SJCRH30 (cell line): ENCODE data around the gene SLC9C1. TPM values are rescaled to one million over a fixed set of nuclear protein-coding genes. Genes with fewer than 3 reads are reported as not detected.

Experiments
- DNase-seq, 2 experiments: peaks; one replicate each; pipeline ENCODE4 v3.0.0-alpha.2; 2015 to 2020
- H3K27ac ChIP-seq: fragments of 250-450 bp; sonication (Bioruptor Pico); 2 replicates; pipeline ENCODE4 v1.5.1; 2020; ENCODE audit warnings: mild to moderate bottlenecking, moderate library complexity
- H3K27me3 ChIP-seq: fragments of 250-450 bp; sonication (Bioruptor Pico); 2 replicates; pipeline ENCODE4 v1.5.1; 2020; ENCODE audit warnings: mild to moderate bottlenecking, moderate library complexity
- H3K36me3 ChIP-seq: fragments of 250-450 bp; sonication (Bioruptor Pico); 2 replicates; pipeline ENCODE4 v1.5.1; 2020; ENCODE audit warnings: mild to moderate bottlenecking, moderate library complexity
- H3K4me1 ChIP-seq: fragments of 250-450 bp; sonication (Bioruptor Pico); 2 replicates; pipeline ENCODE4 v1.5.1; 2020; ENCODE audit warnings: mild to moderate bottlenecking, moderate library complexity
- H3K4me3 ChIP-seq: fragments of 250-450 bp; sonication (Bioruptor Pico); 2 replicates; pipeline ENCODE4 v1.5.1; 2020; ENCODE audit warnings: mild to moderate bottlenecking, moderate library complexity
- H3K9me3 ChIP-seq: fragments of 250-450 bp; sonication (Bioruptor Pico); replicated peaks from 2 replicates; pipeline ENCODE4 v1.5.1; 2020; ENCODE audit warnings: mild to moderate bottlenecking, moderate library complexity
- total RNA-seq: library from RNA; depleted of rRNA; stranded (reverse); fragments of >200 nt; shearing (Covaris generic); gene quantifications from 2 replicates; pipeline ENCODE4 v1.2.3, GENCODE V29; 2014

The SLC9C1 gene
- total RNA-seq, 1 experiment from 2014 or later, result not detected

- no peaks in the 10 kb centered on the region for H3K9me3 ChIP-seq
- no peak overlapping the region for H3K4me3 ChIP-seq
- no peaks in the 10 kb centered on the region for H3K4me1 ChIP-seq
- no peaks in the 10 kb centered on the region for H3K27me3 ChIP-seq
- no peaks in the 10 kb centered on the region for H3K36me3 ChIP-seq
- no peak overlapping the region for H3K27ac ChIP-seq
- no peak for DNase-seq
Measured at GRCh38 chr3:112134335-112135124, 159.5 kb downstream of the SLC9C1 start.

- Histone ChIP-seq H3K36me3 (no peaks in the 10 kb centered on the region), H3K9me3 (no peaks in the 10 kb centered on the region)
- DNase-seq, result no peak
Measured at GRCh38 chr3:112133626-112134334, 160.2 kb downstream of the SLC9C1 start.

GRCh38 chr3:112132975-112133448 is 161.0 kb downstream of the SLC9C1 start, which contains the start of gene GCSAM:
GCSAM (minus strand) TSS chr3:112133248; CDS start chr3:112133120, 128 bp downstream.
- H3K4me3 ChIP-seq, result no peak within 1 kb of the TSS
- no peaks in the 10 kb centered on the region for H3K36me3 ChIP-seq
- H3K9me3 ChIP-seq, result no peaks in the 10 kb centered on the region
- H3K27ac ChIP-seq, result no peak within 1 kb of the TSS
- 0 out of 2 replicates have a peak, but pooled peaks cover 2% of the 10 kb centered on the region for H3K4me1 ChIP-seq
- DNase-seq, result no peak
- no peaks in the 10 kb centered on the region for H3K27me3 ChIP-seq

More at GRCh38 chr3:112133626-112134334, 160.2 kb downstream of the SLC9C1 start:
- no peak overlapping the region for H3K27ac ChIP-seq
- no peaks in the 10 kb centered on the region for H3K27me3 ChIP-seq
- H3K4me3 ChIP-seq, result no peak overlapping the region
- 0 out of 2 replicates have a peak, but pooled peaks cover 2% of the 10 kb centered on the region for H3K4me1 ChIP-seq

- no peak for DNase-seq
- H3K9me3 ChIP-seq, result no peaks in the 10 kb centered on the region
- no peaks in the 10 kb centered on the region for H3K27me3 ChIP-seq
- 0 out of 2 replicates have a peak, but pooled peaks cover 2% of the 10 kb centered on the region for H3K4me1 ChIP-seq
- no peak overlapping the region for H3K27ac ChIP-seq
- no peak overlapping the region for H3K4me3 ChIP-seq
- H3K36me3 ChIP-seq, result no peaks in the 10 kb centered on the region
Measured at GRCh38 chr3:112132554-112132953, 161.5 kb downstream of the SLC9C1 start.

- Histone ChIP-seq H3K4me1 (peaks cover 4% of the 10 kb centered on the region), H3K27me3 (no peaks in the 10 kb centered on the region), H3K4me3 (no peak overlapping the region), H3K9me3 (0 out of 2 replicates have a peak, but pooled peaks cover 2% of the 10 kb centered on the region), H3K27ac (no peak overlapping the region), H3K36me3 (no peaks in the 10 kb centered on the region)
- DNase-seq, result no peak
Measured at GRCh38 chr3:112132088-112132487, 161.9 kb downstream of the SLC9C1 start.

- no peaks in the 10 kb centered on the region for H3K27me3 ChIP-seq
- DNase-seq, result no peak
Measured at GRCh38 chr3:112131111-112131510, 162.9 kb downstream of the SLC9C1 start.

GRCh38 chr3:112130638-112130993 is 163.4 kb downstream of the SLC9C1 start:
- no peak for DNase-seq
- H3K36me3 ChIP-seq, result no peaks in the 10 kb centered on the region
- 0 out of 2 replicates have a peak, but pooled peaks cover 2% of the 10 kb centered on the region for H3K9me3 ChIP-seq
- H3K4me1 ChIP-seq, result peaks cover 18% of the 10 kb centered on the region
- H3K27me3 ChIP-seq, result no peaks in the 10 kb centered on the region
- H3K4me3 ChIP-seq, result no peak overlapping the region
- H3K27ac ChIP-seq, result no peak overlapping the region

More at GRCh38 chr3:112131111-112131510, 162.9 kb downstream of the SLC9C1 start:
- 0 out of 2 replicates have a peak, but pooled peaks cover 2% of the 10 kb centered on the region for H3K9me3 ChIP-seq
- H3K4me3 ChIP-seq, result no peak overlapping the region
- peaks cover 14% of the 10 kb centered on the region for H3K4me1 ChIP-seq
- H3K36me3 ChIP-seq, result no peaks in the 10 kb centered on the region
- H3K27ac ChIP-seq, result no peak overlapping the region

- no peaks in the 10 kb centered on the region for H3K36me3 ChIP-seq
- H3K27ac ChIP-seq, result no peak overlapping the region
- H3K9me3 ChIP-seq, result 0 out of 2 replicates have a peak, but pooled peaks cover 2% of the 10 kb centered on the region
- peaks cover 22% of the 10 kb centered on the region for H3K4me1 ChIP-seq
- no peaks in the 10 kb centered on the region for H3K27me3 ChIP-seq
- no peak for DNase-seq
- no peak overlapping the region for H3K4me3 ChIP-seq
Measured at GRCh38 chr3:112129925-112130637, 163.9 kb downstream of the SLC9C1 start.

GRCh38 chr3:112128843-112129727 is 164.9 kb downstream of the SLC9C1 start:
- Histone ChIP-seq H3K9me3 (0 out of 2 replicates have a peak, but pooled peaks cover 2% of the 10 kb centered on the region), H3K27me3 (no peaks in the 10 kb centered on the region), H3K36me3 (no peaks in the 10 kb centered on the region), H3K4me3 (no peak overlapping the region), H3K4me1 (peaks cover 27% of the 10 kb centered on the region), H3K27ac (no peak overlapping the region)
- no peak for DNase-seq

- Histone ChIP-seq H3K4me3 (no peak overlapping the region), H3K36me3 (no peaks in the 10 kb centered on the region), H3K4me1 (peaks cover 27% of the 10 kb centered on the region), H3K27ac (no peak overlapping the region), H3K27me3 (no peaks in the 10 kb centered on the region), H3K9me3 (0 out of 2 replicates have a peak, but pooled peaks cover 2% of the 10 kb centered on the region)
- no peak for DNase-seq
Measured at GRCh38 chr3:112127522-112128494, 166.2 kb downstream of the SLC9C1 start.

- peak overlapping the region; percentile 7; the same call in 1 of the 2 replicates for H3K27ac ChIP-seq
- H3K4me1 ChIP-seq, result peaks cover 27% of the 10 kb centered on the region
- H3K9me3 ChIP-seq, result 0 out of 2 replicates have a peak, but pooled peaks cover 2% of the 10 kb centered on the region
- no peaks in the 10 kb centered on the region for H3K36me3 ChIP-seq
- no peak overlapping the region for H3K4me3 ChIP-seq
- H3K27me3 ChIP-seq, result no peaks in the 10 kb centered on the region
- peak; percentile 30 to 59 for DNase-seq
Measured at GRCh38 chr3:112126511-112126911, 167.5 kb downstream of the SLC9C1 start.

GRCh38 chr3:112124907-112125607 is 169.0 kb downstream of the SLC9C1 start:
- H3K9me3 ChIP-seq, result 0 out of 2 replicates have a peak, but pooled peaks cover 2% of the 10 kb centered on the region
- no peak overlapping the region for H3K27ac ChIP-seq
- H3K36me3 ChIP-seq, result no peaks in the 10 kb centered on the region
- no peak overlapping the region for H3K4me3 ChIP-seq
- H3K27me3 ChIP-seq, result no peaks in the 10 kb centered on the region
- peaks cover 27% of the 10 kb centered on the region for H3K4me1 ChIP-seq
- peak in 1 of 2 experiments; percentile 33 for DNase-seq
